ENCODE results near the gene LMNTD2.
"Not testable (repeated sequence)": the region's sequence is repeated elsewhere in the genome, so short reads cannot be mapped to it uniquely, and the experiment has no call there.

Gene LMNTD2

GRCh38 chr11:528166-528814 is 32.2 kb downstream of the LMNTD2 start:
- Histone ChIP-seq H3K4me1 (ENCODE audit: control insufficient read depth in 5 of 5, insufficient read depth in 5 of 5, low read length in 5 of 5) (peaks cover 0 to 15% (median 3%) of the 10 kb centered on the region in 5 donors), H3K4me3 (ENCODE audit: low read depth in 1 of 5, low read length in 5 of 5) (no peak overlapping the region), H3K27me3 (ENCODE audit: control insufficient read depth in 5 of 5, insufficient read depth in 4 of 5, low read length in 5 of 5) (no peaks in the 10 kb centered on the region), H3K9me3 (ENCODE audit: control insufficient read depth in 5 of 5, low read length in 5 of 5) (no peaks in the 10 kb centered on the region), H3K27ac (ENCODE audit: low read depth, low read length) (no peak overlapping the region), H3K9ac (ENCODE audit: low read length in 5 of 5) (no peak overlapping the region), H3K36me3 (ENCODE audit: control insufficient read depth in 5 of 5, insufficient read depth in 5 of 5, low read length in 5 of 5) (peaks cover 0 to 32% (median 23%) of the 10 kb centered on the region in 5 donors)

DNA sequence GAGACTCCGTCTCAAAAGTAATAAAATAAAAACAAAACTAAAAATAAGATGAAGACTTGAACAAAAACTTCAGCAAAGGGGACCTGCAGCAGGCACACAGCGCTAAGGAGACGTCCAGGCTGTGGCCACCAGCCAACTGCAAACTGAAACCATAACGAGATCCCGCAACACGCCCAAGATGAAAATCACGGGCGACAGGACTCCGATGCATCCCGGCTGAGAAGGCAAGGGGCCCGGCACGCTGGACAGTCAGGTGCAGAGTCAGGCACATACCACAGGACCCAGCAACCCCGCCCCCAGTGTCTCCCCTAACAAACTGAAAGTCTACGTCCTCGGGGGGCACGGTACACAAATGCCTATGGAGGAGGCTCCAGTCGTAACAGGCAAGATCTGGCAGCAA is 34.3 kb downstream of the LMNTD2 start:
- Histone ChIP-seq H3K9ac (ENCODE audit: low read length in 5 of 5) (no peak overlapping the region), H3K27me3 (ENCODE audit: control insufficient read depth in 5 of 5, insufficient read depth in 4 of 5, low read length in 5 of 5) (no peaks in the 10 kb centered on the region), H3K4me1 (ENCODE audit: control insufficient read depth in 5 of 5, insufficient read depth in 5 of 5, low read length in 5 of 5) (no peaks in the 10 kb centered on the region), H3K4me3 (ENCODE audit: low read depth in 1 of 5, low read length in 5 of 5) (no peak overlapping the region), H3K27ac (ENCODE audit: low read depth, low read length) (no peak overlapping the region), H3K36me3 (ENCODE audit: control insufficient read depth in 5 of 5, insufficient read depth in 5 of 5, low read length in 5 of 5) (peaks cover 0 to 11% (median 5%) of the 10 kb centered on the region in 5 donors), H3K9me3 (ENCODE audit: control insufficient read depth in 5 of 5, low read length in 5 of 5) (no peaks in the 10 kb centered on the region)

DNA sequence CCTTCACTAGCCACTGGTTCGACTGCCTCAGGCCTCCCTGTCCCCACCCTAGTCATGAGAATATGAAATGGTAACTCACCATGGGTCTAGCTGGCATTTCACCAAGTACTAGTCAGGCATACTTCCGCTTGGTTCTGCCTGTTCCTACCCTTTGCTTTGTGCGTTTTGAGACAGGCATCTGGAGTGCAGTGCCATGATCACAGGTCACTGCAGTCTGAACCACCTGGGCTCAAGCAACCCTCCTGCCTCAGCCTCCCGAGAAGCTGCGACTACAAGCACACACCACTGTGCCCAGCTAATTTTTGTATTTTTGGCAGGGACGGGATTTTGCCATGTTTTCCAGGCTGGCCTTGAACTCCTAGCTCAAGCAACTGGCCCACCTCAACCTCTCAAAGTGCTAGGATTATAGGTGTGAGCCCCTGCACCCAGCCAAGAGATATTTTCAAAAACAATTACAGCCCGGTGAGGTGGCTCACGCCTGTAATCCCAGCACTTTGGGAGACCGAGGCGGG is 39.3 kb downstream of the LMNTD2 start:
- H3K36me3 ChIP-seq (ENCODE audit: control insufficient read depth in 5 of 5, insufficient read depth in 5 of 5, low read length in 5 of 5), result no peaks in the 10 kb centered on the region
- H3K27me3 ChIP-seq (ENCODE audit: control insufficient read depth in 5 of 5, insufficient read depth in 4 of 5, low read length in 5 of 5), result no peaks in the 10 kb centered on the region
- H3K9me3 ChIP-seq (ENCODE audit: control insufficient read depth in 5 of 5, low read length in 5 of 5), result peaks cover 0 to 3% (median 0%) of the 10 kb centered on the region in 5 donors
- peaks cover 0 to 7% (median 4%) of the 10 kb centered on the region in 5 donors for H3K4me1 ChIP-seq (ENCODE audit: control insufficient read depth in 5 of 5, insufficient read depth in 5 of 5, low read length in 5 of 5)
- H3K27ac ChIP-seq (ENCODE audit: low read depth, low read length), result no peak overlapping the region
- no peak overlapping the region for H3K9ac ChIP-seq (ENCODE audit: low read length in 5 of 5)
- no peak overlapping the region for H3K4me3 ChIP-seq (ENCODE audit: low read depth in 1 of 5, low read length in 5 of 5)

- Histone ChIP-seq H3K27me3 (ENCODE audit: control insufficient read depth in 5 of 5, insufficient read depth in 4 of 5, low read length in 5 of 5) (no peaks in the 10 kb centered on the region), H3K4me3 (ENCODE audit: low read depth in 1 of 5, low read length in 5 of 5) (no peak overlapping the region), H3K36me3 (ENCODE audit: control insufficient read depth in 5 of 5, insufficient read depth in 5 of 5, low read length in 5 of 5) (no peaks in the 10 kb centered on the region), H3K4me1 (ENCODE audit: control insufficient read depth in 5 of 5, insufficient read depth in 5 of 5, low read length in 5 of 5) (peaks cover 0 to 7% (median 4%) of the 10 kb centered on the region in 5 donors), H3K27ac (ENCODE audit: low read depth, low read length) (no peak overlapping the region), H3K9ac (ENCODE audit: low read length in 5 of 5) (no peak overlapping the region), H3K9me3 (ENCODE audit: control insufficient read depth in 5 of 5, low read length in 5 of 5) (peaks cover 0 to 3% (median 0%) of the 10 kb centered on the region in 5 donors)
Measured at GRCh38 chr11:520428-521176, 39.9 kb downstream of the LMNTD2 start.

DNA sequence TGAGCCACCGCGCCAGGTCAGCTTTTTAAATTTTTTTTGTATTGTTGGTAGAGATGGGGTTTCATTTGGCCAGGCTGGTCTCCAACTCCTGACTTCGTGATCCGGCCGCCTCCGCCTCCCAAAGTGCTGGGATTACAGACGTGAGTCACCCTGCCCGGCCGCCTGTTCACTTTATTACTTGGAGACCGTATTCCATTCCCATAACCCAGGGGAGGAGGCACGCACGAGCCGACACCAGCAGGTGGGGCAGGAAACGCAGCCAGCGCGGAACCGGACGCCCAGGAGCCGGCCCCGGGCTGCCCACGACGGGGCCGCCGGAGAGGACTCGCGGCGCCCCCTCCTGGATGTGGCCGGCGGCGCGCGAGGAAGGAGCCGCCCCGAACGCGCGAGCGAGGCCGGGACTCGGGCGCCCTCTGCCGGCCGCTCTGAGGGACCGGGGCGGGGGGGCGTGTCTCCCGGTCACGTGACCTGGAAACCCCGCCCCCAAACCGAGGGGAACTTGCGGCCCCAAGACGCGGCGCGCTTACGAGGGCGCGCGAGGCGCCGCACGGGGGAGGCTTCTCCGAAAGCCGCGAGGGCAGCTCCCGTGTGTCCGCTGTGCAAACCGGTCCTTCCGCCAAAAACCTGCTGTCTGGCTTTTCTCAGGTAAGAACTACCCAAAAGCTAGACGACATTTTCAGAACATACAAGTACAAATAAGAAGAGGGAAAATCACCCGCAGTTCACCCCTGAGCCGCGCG is 41.9 kb downstream of the LMNTD2 start:
- H3K4me1 ChIP-seq (ENCODE audit: control insufficient read depth in 5 of 5, insufficient read depth in 5 of 5, low read length in 5 of 5), result peaks cover 0 to 7% (median 4%) of the 10 kb centered on the region in 5 donors
- peaks cover 0 to 3% (median 0%) of the 10 kb centered on the region in 5 donors for H3K9me3 ChIP-seq (ENCODE audit: control insufficient read depth in 5 of 5, low read length in 5 of 5)
- H3K27ac ChIP-seq (ENCODE audit: low read depth, low read length), result no peak overlapping the region
- peak overlapping the region in 3 of 5 donors; percentile 50 to 52 (median 50) for H3K4me3 ChIP-seq (ENCODE audit: low read depth in 1 of 5, low read length in 5 of 5)
- H3K27me3 ChIP-seq (ENCODE audit: control insufficient read depth in 5 of 5, insufficient read depth in 4 of 5, low read length in 5 of 5), result no peaks in the 10 kb centered on the region
- peaks cover 0 to 11% (median 4%) of the 10 kb centered on the region in 5 donors for H3K36me3 ChIP-seq (ENCODE audit: control insufficient read depth in 5 of 5, insufficient read depth in 5 of 5, low read length in 5 of 5)
- peak overlapping the region in 1 of 5 donors; percentile 25 for H3K9ac ChIP-seq (ENCODE audit: low read length in 5 of 5)

GRCh38 chr11:516918-517685 is 43.4 kb downstream of the LMNTD2 start:
- not testable (repeated sequence) for H3K4me1 ChIP-seq (ENCODE audit: control insufficient read depth in 5 of 5, insufficient read depth in 5 of 5, low read length in 5 of 5)

GRCh38 chr11:516400-516799 is 44.1 kb downstream of the LMNTD2 start:
- H3K27me3 ChIP-seq (ENCODE audit: control insufficient read depth in 5 of 5, insufficient read depth in 4 of 5, low read length in 5 of 5), result no peaks in the 10 kb centered on the region

More at GRCh38 chr11:516918-517685, 43.4 kb downstream of the LMNTD2 start:
- not testable (repeated sequence) for H3K27ac ChIP-seq (ENCODE audit: low read depth, low read length); H3K9ac ChIP-seq (ENCODE audit: low read length in 5 of 5); H3K9me3 ChIP-seq (ENCODE audit: control insufficient read depth in 5 of 5, low read length in 5 of 5); H3K27me3 ChIP-seq (ENCODE audit: control insufficient read depth in 5 of 5, insufficient read depth in 4 of 5, low read length in 5 of 5); H3K4me3 ChIP-seq (ENCODE audit: low read depth in 1 of 5, low read length in 5 of 5)
- peaks cover 0 to 22% (median 4%) of the 10 kb centered on the region in 5 donors for H3K36me3 ChIP-seq (ENCODE audit: control insufficient read depth in 5 of 5, insufficient read depth in 5 of 5, low read length in 5 of 5)

DNA sequence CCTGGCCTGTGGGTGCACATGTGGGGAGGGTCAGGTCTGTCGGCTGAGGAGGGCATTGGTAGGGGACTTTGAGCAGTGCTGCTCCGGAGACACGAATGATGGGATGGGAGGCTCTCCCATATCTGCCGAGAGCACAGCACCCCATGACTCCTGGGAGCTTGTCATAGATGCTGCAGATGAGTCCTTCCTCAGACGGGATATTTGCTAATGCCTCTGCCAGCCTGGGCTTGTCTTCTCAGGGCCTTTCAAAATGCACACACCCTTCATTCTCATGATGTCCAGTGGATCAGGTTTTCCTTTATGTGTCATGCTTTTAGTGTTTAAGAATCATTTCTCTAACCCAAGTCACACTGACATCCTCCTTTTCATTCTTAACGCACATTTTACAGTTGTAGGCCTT is 45.4 kb downstream of the LMNTD2 start:
- Histone ChIP-seq H3K4me3 (ENCODE audit: low read depth in 1 of 5, low read length in 5 of 5) (no peak overlapping the region), H3K36me3 (ENCODE audit: control insufficient read depth in 5 of 5, insufficient read depth in 5 of 5, low read length in 5 of 5) (peaks cover 0 to 28% (median 8%) of the 10 kb centered on the region in 5 donors), H3K4me1 (ENCODE audit: control insufficient read depth in 5 of 5, insufficient read depth in 5 of 5, low read length in 5 of 5) (peaks cover 0 to 7% (median 4%) of the 10 kb centered on the region in 5 donors), H3K27ac (ENCODE audit: low read depth, low read length) (no peak overlapping the region), H3K27me3 (ENCODE audit: control insufficient read depth in 5 of 5, insufficient read depth in 4 of 5, low read length in 5 of 5) (no peaks in the 10 kb centered on the region), H3K9ac (ENCODE audit: low read length in 5 of 5) (no peak overlapping the region), H3K9me3 (ENCODE audit: control insufficient read depth in 5 of 5, low read length in 5 of 5) (peaks cover 0 to 3% (median 0%) of the 10 kb centered on the region in 5 donors)

More at GRCh38 chr11:516400-516799, 44.1 kb downstream of the LMNTD2 start:
- H3K4me3 ChIP-seq (ENCODE audit: low read depth in 1 of 5, low read length in 5 of 5), result no peak overlapping the region
- no peak overlapping the region for H3K27ac ChIP-seq (ENCODE audit: low read depth, low read length)
- peaks cover 0 to 7% (median 4%) of the 10 kb centered on the region in 5 donors for H3K4me1 ChIP-seq (ENCODE audit: control insufficient read depth in 5 of 5, insufficient read depth in 5 of 5, low read length in 5 of 5)
- no peak overlapping the region for H3K9ac ChIP-seq (ENCODE audit: low read length in 5 of 5)
- peaks cover 0 to 3% (median 0%) of the 10 kb centered on the region in 5 donors for H3K9me3 ChIP-seq (ENCODE audit: control insufficient read depth in 5 of 5, low read length in 5 of 5)
- peaks cover 0 to 25% (median 8%) of the 10 kb centered on the region in 5 donors for H3K36me3 ChIP-seq (ENCODE audit: control insufficient read depth in 5 of 5, insufficient read depth in 5 of 5, low read length in 5 of 5)

- H3K9me3 ChIP-seq (ENCODE audit: control insufficient read depth in 5 of 5, low read length in 5 of 5), result peaks cover 0 to 3% (median 0%) of the 10 kb centered on the region in 5 donors
- peaks cover 0 to 7% (median 4%) of the 10 kb centered on the region in 5 donors for H3K4me1 ChIP-seq (ENCODE audit: control insufficient read depth in 5 of 5, insufficient read depth in 5 of 5, low read length in 5 of 5)
- H3K36me3 ChIP-seq (ENCODE audit: control insufficient read depth in 5 of 5, insufficient read depth in 5 of 5, low read length in 5 of 5), result peaks cover 0 to 33% (median 12%) of the 10 kb centered on the region in 5 donors
- H3K27ac ChIP-seq (ENCODE audit: low read depth, low read length), result no peak overlapping the region
- no peaks in the 10 kb centered on the region for H3K27me3 ChIP-seq (ENCODE audit: control insufficient read depth in 5 of 5, insufficient read depth in 4 of 5, low read length in 5 of 5)
- no peak overlapping the region for H3K9ac ChIP-seq (ENCODE audit: low read length in 5 of 5)
- no peak overlapping the region for H3K4me3 ChIP-seq (ENCODE audit: low read depth in 1 of 5, low read length in 5 of 5)
Measured at GRCh38 chr11:514606-515005, 45.9 kb downstream of the LMNTD2 start.
